HepG2 (cell line): ENCODE measurements around the gene CD163L1. TPM values are rescaled to one million over a fixed set of nuclear protein-coding genes. Genes with fewer than 3 reads are reported as not detected.

Experiments used
- ATAC-seq: fragments of 200-7000 bp; cut with Tn5 transposase; 3 replicates; pipeline ENCODE4 v1.9.1; 2020; ENCODE audit warnings: mild to moderate bottlenecking, moderate library complexity
- BruUV-seq: library from RNA; stranded (reverse); fragments of 400-500 nt; replicated peaks from 2 replicates; lab custom pipeline; 2021; lab: Mats Ljungman, UMichigan
- CTCF ChIA-PET: fragments of 300-600 bp; formaldehyde crosslinking; extraction: SDS; loops from one replicate; lab custom pipeline; 2021; ENCODE audit warnings: low total read pairs, inconsistent platforms, low intra/inter-chr PET ratio; lab: Yijun Ruan, JAX
- POLR2A ChIA-PET: fragments of 350-600 bp; sonication (Branson Sonifier 250); formaldehyde crosslinking; loops from one replicate; lab custom pipeline; 2020; ENCODE audit warnings: antibody characterized with exemption, inconsistent platforms; lab: Yijun Ruan, JAX
- DNase-seq: peaks from one replicate; pipeline ENCODE4 v3.0.0-alpha.2; 2015; ENCODE audit warnings: low spot score
- FAIRE-seq: peaks from 3 replicates; lab custom pipeline; 2011; peaks lifted over from hg19 to GRCh38; lab: Jason Lieb, UNC
- H2AFZ ChIP-seq: one replicate; pipeline ENCODE4 v1.6.1; 2011; ENCODE audit warnings: low read length, inconsistent platforms
- H3K27ac ChIP-seq: fragments of 300-600 bp; 3 replicates; pipeline ENCODE4 v1.8.0; 2011; ENCODE audit warnings: mixed run types, mild to moderate bottlenecking, mixed read lengths, low read length, inconsistent platforms; ENCODE audit not compliant: insufficient read depth; ENCODE audit errors: extremely low read length
- H3K27me3 ChIP-seq, 2 experiments: fragments of 200-600 bp in 1 of 2; 2 replicates in 1 of 2; 3 replicates in 1 of 2; pipeline versions ENCODE4 v1.6.0 to v1.8.0; 2011; ENCODE audit warnings: low read length in 2 of 2, mild to moderate bottlenecking in 2 of 2, moderate library complexity in 2 of 2, inconsistent platforms in 1 of 2; ENCODE audit not compliant: insufficient read depth in 2 of 2, control insufficient read depth in 1 of 2
- H3K36me3 ChIP-seq, 2 experiments: fragments of 200-600 bp in 1 of 2; replicated peaks in 1 of 2; 2 replicates in 1 of 2; 3 replicates in 1 of 2; pipeline versions ENCODE4 v1.5.1 to v1.8.0; 2011; ENCODE audit warnings: low read length in 2 of 2, inconsistent platforms in 1 of 2; ENCODE audit not compliant: insufficient read depth in 2 of 2, control insufficient read depth in 1 of 2
- H3K4me1 ChIP-seq: 2 replicates; pipeline ENCODE4 v1.5.1; 2012; ENCODE audit warnings: low read length, inconsistent platforms; ENCODE audit not compliant: insufficient read depth
- H3K4me2 ChIP-seq: 2 replicates; pipeline ENCODE4 v1.6.0; 2011; ENCODE audit warnings: low read depth, low read length, inconsistent platforms
- H3K4me3 ChIP-seq, 3 experiments: fragments of 200-600 bp in 1 of 3; sonication (generic), shearing (Covaris generic) in 1 of 3; replicated peaks in 1 of 3; 2 replicates each; pipeline ENCODE4 v1.5.1; 2011 to 2016; ENCODE audit warnings: low read length in 3 of 3, inconsistent platforms in 2 of 3, low read depth in 2 of 3, mild to moderate bottlenecking in 2 of 3, control low read depth in 1 of 3, mixed read lengths in 1 of 3; ENCODE audit not compliant: insufficient read depth in 1 of 3
- H3K79me2 ChIP-seq: one replicate; pipeline ENCODE4 v1.6.1; 2011; ENCODE audit warnings: low read length, inconsistent platforms; ENCODE audit not compliant: insufficient read depth
- H3K9ac ChIP-seq: 2 replicates; pipeline ENCODE4 v1.6.0; 2011; ENCODE audit warnings: mild to moderate bottlenecking, low read depth, low read length, inconsistent platforms; ENCODE audit not compliant: insufficient read depth
- H3K9me3 ChIP-seq: 2 replicates; pipeline ENCODE4 v1.5.1; 2012; ENCODE audit warnings: mild to moderate bottlenecking, low read length
- H4K20me1 ChIP-seq: 2 replicates; pipeline ENCODE4 v1.6.0; 2011; ENCODE audit warnings: inconsistent platforms, mild to moderate bottlenecking, low read length, moderate library complexity; ENCODE audit not compliant: insufficient read depth
- AGO2 ChIP-seq: fragments of 200-400 bp; formaldehyde crosslinking; optimal IDR thresholded peaks from 2 replicates; pipeline ENCODE3; 2017; ENCODE audit warnings: mild to moderate bottlenecking, low read depth, low read length, moderate library complexity
- ZNF101 ChIP-seq: sonication (generic); formaldehyde crosslinking; IDR thresholded peaks from 2 replicates; pipeline ENCODE4 v1.4.0; 2020; ENCODE audit warnings: mild to moderate bottlenecking, low read depth, missing genetic modification reagents, borderline replicate concordance
- WGBS: methylation state at CpG from one replicate; pipeline ENCODE4 v1.1.6; 2017; ENCODE audit warnings: low lambda C conversion rate; 5-methylcytosine and 5-hydroxymethylcytosine counted together
- in situ Hi-C: cut with HindIII; loops from 2 replicates; pipeline ENCODE4 v1.10.0; 2017; ENCODE audit warnings: low pct_unique_long_range_greater_than_20kb; ENCODE audit not compliant: extremely low pct_ligation_motif_present
- intact Hi-C: fragments of 100-400 bp; cut with micrococcal nuclease; formaldehyde crosslinking; loops from one replicate; pipeline ENCODE4 v1.10.0; 2022; ENCODE audit not compliant: unreplicated experiment
- polyA plus RNA-seq, 8 experiments: library from polyadenylated mRNA; depleted of rRNA in 3 of 8; stranded (reverse) in 7 of 8; unstranded in 1 of 8; fragments of >200 nt; fragmentation: Illumina TruSeq in 4 of 8; extraction: Trizol in 4 of 8; gene quantifications; 2 replicates each; pipeline versions ENCODE4 v1.2.1 to v1.2.3, GENCODE V29; 2011 to 2016; ENCODE audit warnings: low read depth in 4 of 8, missing spikeins in 1 of 8, mixed read lengths in 1 of 8; ENCODE audit not compliant: insufficient read depth in 1 of 8
- total RNA-seq, 5 experiments: library from RNA; depleted of rRNA; stranded (reverse); fragments of >200 nt; fragmentation: Illumina TruSeq; extraction: Trizol; gene quantifications; 2 replicates each; pipeline ENCODE4 v1.2.3, GENCODE V29; 2016; ENCODE audit warnings: low read depth in 1 of 5
- TF ChIP-seq, protein P1 (sequence below): sonication (generic); formaldehyde crosslinking; IDR thresholded peaks from 2 replicates; pipeline ENCODE4 v1.4.0; 2020; ENCODE audit warnings: mild to moderate bottlenecking, missing genetic modification reagents
- TF ChIP-seq, protein P2 (sequence below): sonication (generic); formaldehyde crosslinking; IDR thresholded peaks from 2 replicates; pipeline ENCODE4 v1.4.0; 2020; ENCODE audit warnings: missing genetic modification reagents
- TF ChIP-seq, protein P3 (sequence below): sonication (generic); formaldehyde crosslinking; IDR thresholded peaks from 2 replicates; pipeline ENCODE4 v1.4.0; 2020; ENCODE audit warnings: missing genetic modification reagents
- TF ChIP-seq, protein P4 (sequence below): sonication (generic); formaldehyde crosslinking; IDR thresholded peaks from 2 replicates; pipeline ENCODE4 v1.5.0; 2020; ENCODE audit warnings: mild to moderate bottlenecking, missing genetic modification reagents

Gene CD163L1
- total and polyA plus RNA-seq, 2 of the 13 experiments (the other 11 are each of a cell fraction or from before 2014, with no cell fraction given), result 3.4 to 6.8 TPM

DNA sequence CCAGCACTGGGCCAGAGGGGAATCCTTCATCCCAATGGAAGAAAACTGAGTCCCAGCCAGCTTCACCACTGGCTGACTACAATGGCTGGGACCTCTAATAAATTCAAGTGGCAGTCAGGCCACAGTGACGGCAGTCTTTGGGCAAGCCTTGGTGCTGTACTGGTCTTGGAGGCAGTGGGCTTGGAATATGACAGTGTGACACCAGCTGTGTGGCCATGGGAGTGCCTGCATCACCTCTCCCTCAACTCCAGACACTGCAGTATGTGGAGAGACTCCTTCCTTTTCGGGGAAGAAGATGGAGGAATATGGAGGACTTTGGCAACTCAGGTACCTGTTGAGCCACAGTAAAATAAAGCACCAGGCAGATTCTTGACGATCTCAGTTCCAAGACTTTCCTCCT is 16.0 kb upstream of the CD163L1 start:
- DNase-seq, result no peak
- intact Hi-C loops (loop anchor here (1.0 to 5.0 kb wide), 3 partner anchors 85 to 241 kb away; no protein-coding TSS in a partner anchor), in situ Hi-C loops (loop anchor here (5.0 kb wide), 1 partner anchor 88 kb away; no protein-coding TSS in a partner anchor)
- no peak overlapping the region for H3K4me3 ChIP-seq
- no TSS peak for BruUV-seq
- H3K79me2 ChIP-seq, result no peaks in the 10 kb centered on the region
- no peaks in the 10 kb centered on the region for H3K9me3 ChIP-seq
- no peaks in the 10 kb centered on the region for H3K27me3 ChIP-seq
- H3K4me2 ChIP-seq, result no peak overlapping the region
- H2AFZ ChIP-seq, result no peak overlapping the region
- ATAC-seq, result peak; percentile 26; the same call in 1 of the 3 replicates
- H4K20me1 ChIP-seq, result no peaks in the 10 kb centered on the region
- no peak overlapping the region for H3K9ac ChIP-seq
- TF ChIP-seq ZNF101 (no peak), AGO2 (no peak)
- TF ChIP-seq, protein P1, sequence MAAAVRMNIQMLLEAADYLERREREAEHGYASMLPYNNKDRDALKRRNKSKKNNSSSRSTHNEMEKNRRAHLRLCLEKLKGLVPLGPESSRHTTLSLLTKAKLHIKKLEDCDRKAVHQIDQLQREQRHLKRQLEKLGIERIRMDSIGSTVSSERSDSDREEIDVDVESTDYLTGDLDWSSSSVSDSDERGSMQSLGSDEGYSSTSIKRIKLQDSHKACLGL (CRISPR knock-in tag), result no peak
- TF ChIP-seq, protein P2, sequence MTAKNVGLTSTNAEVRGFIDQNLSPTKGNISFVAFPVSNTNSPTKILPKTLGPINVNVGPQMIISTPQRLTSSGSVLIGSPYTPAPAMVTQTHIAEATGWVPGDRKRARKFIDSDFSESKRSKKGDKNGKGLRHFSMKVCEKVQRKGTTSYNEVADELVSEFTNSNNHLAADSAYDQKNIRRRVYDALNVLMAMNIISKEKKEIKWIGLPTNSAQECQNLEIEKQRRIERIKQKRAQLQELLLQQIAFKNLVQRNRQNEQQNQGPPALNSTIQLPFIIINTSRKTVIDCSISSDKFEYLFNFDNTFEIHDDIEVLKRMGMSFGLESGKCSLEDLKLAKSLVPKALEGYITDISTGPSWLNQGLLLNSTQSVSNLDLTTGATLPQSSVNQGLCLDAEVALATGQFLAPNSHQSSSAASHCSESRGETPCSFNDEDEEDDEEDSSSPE (CRISPR knock-in tag), result no peak
- TF ChIP-seq, protein P3, sequence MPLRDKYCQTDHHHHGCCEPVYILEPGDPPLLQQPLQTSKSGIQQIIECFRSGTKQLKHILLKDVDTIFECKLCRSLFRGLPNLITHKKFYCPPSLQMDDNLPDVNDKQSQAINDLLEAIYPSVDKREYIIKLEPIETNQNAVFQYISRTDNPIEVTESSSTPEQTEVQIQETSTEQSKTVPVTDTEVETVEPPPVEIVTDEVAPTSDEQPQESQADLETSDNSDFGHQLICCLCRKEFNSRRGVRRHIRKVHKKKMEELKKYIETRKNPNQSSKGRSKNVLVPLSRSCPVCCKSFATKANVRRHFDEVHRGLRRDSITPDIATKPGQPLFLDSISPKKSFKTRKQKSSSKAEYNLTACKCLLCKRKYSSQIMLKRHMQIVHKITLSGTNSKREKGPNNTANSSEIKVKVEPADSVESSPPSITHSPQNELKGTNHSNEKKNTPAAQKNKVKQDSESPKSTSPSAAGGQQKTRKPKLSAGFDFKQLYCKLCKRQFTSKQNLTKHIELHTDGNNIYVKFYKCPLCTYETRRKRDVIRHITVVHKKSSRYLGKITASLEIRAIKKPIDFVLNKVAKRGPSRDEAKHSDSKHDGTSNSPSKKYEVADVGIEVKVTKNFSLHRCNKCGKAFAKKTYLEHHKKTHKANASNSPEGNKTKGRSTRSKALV (CRISPR knock-in tag), result no peak
- TF ChIP-seq, protein P4, sequence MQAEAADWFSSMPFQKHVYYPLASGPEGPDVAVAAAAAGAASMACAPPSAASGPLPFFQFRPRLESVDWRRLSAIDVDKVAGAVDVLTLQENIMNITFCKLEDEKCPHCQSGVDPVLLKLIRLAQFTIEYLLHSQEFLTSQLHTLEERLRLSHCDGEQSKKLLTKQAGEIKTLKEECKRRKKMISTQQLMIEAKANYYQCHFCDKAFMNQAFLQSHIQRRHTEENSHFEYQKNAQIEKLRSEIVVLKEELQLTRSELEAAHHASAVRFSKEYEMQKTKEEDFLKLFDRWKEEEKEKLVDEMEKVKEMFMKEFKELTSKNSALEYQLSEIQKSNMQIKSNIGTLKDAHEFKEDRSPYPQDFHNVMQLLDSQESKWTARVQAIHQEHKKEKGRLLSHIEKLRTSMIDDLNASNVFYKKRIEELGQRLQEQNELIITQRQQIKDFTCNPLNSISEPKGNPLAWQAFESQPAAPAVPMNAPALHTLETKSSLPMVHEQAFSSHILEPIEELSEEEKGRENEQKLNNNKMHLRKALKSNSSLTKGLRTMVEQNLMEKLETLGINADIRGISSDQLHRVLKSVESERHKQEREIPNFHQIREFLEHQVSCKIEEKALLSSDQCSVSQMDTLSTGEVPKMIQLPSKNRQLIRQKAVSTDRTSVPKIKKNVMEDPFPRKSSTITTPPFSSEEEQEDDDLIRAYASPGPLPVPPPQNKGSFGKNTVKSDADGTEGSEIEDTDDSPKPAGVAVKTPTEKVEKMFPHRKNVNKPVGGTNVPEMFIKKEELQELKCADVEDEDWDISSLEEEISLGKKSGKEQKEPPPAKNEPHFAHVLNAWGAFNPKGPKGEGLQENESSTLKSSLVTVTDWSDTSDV (CRISPR knock-in tag), result no peak
- WGBS, result 6% methylated on average over 3 of the region's 3 CpGs
- no peaks in the 10 kb centered on the region for H3K4me1 ChIP-seq
- POLR2A ChIA-PET, result no interaction called here
- no peak for FAIRE-seq
- CTCF ChIA-PET, result interaction anchor here (1.0 to 2.4 kb wide), 4 partner anchors 85 to 241 kb away, joined by 3 to 49 read pairs (median 6); no protein-coding TSS in a partner anchor
- no peaks in the 10 kb centered on the region for H3K36me3 ChIP-seq
- no peak overlapping the region for H3K27ac ChIP-seq
